GM18907 (cell line): ENCODE results near the gene PLD3.

Experiments used
- ATAC-seq: cut with Tn5 transposase; IDR thresholded peaks from one replicate; pipeline ENCODE4 v1.9.1; 2021; ENCODE audit warnings: mild to moderate bottlenecking, moderate library complexity; ENCODE audit not compliant: unreplicated experiment

The PLD3 gene

GRCh38 chr19:40348125-40348913 lies at the start of gene PLD3, which contains the start of gene C19orf47:
PLD3 (plus strand) TSS chr19:40348695; CDS start chr19:40366484, 17,789 bp downstream.
C19orf47 (minus strand) TSS chr19:40348397; CDS start chr19:40341857, 6,540 bp downstream.
- peak; percentile 92 for ATAC-seq

DNA sequence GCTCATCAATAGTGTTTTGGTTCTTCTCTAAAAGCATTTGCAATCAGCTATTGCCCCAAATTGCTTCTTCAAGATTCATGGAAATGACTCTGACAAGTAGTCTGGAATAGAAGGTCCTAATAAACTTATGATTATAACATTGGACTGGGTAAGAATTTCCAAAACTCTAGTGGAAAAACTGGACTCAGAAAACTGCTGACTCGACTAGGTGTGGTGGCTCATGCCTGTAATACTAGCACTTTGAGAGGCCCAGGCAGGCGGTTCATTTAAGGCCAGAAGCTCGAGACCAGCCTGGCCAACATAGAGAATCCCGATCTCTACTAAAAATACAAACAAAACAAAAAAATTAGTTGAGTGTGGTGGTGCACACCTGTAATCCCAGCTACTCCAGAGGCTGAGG lies 47.8 kb upstream of the PLD3 start:
- no peak for ATAC-seq

DNA sequence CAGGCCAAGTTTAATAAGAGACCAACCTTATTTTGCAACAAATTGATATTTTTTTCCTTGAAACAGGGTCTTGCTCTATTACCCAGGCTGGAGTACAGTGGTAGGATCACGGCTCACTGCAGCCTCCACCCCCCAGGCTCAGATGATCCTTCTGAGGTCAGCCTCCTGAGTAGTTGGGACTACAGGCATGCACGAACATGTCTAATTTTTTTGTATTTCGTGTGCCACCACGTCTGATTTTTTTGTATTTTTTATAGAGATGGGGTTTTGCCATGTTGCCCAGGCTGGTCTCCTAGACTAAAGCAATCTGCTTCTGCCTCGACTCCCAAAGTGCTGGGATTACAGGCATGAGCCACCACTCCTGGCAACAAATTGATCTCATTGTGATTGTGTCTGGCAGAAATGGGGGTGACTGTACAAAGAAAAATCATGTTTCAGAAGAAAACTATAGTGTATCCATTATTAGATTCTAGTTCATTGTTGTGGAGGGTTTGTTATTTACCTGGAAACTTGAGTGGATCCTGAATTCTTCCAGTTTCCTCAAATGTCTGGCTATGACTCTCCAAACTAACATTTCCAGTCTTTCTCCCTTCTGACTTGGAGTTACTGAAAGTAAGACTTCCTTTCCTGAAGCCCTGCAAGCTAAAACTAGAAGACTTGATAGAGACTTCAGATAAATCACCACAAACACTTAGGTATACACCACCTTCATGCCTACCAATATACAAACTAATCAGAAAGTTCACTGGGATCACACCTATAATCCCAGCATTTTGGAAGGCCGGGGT lies 46.1 kb upstream of the PLD3 start:
- no peak for ATAC-seq

- no peak for ATAC-seq
Measured at GRCh38 chr19:40303765-40304164, 44.7 kb upstream of the PLD3 start.

GRCh38 chr19:40304306-40304705 lies 44.2 kb upstream of the PLD3 start:
- ATAC-seq, result no peak

DNA sequence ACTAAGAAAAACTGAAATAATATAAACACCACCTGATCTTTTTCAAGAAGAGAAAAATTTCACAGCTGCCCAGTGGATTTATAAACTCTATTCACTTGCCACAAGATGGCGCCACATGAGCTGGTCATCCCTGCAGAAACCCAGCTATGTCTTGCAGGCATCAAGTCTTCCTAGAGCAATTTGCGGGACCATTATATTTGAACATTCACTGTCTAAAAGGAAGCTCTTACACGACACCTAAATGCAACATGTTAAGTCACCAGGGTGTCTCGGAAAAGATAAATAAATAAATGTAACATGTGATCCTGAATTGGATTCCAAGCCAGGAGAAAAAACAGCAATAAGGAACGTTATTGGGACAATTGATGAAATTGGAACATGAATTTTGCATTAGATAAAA lies 43.1 kb upstream of the PLD3 start:
- ATAC-seq, result no peak

DNA sequence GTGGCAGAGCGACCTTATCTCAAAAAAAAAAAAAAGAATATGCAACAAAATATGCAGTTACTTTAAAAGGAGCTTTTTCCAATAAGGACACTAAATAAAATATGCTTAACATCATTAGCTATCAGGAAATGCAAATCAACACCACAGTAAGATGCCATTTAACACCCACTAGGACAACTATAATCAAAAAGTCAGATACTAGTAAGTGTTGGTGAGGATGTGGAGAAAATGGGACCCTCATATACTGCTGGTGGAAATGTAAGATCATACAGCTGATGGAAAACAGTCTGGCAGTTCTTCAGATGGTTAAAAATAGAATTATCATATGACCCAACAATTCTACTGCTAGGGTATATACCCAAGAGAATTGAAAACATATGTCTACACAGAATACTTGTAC lies 38.8 kb upstream of the PLD3 start:
- no peak for ATAC-seq

- ATAC-seq, result no peak
Measured at GRCh38 chr19:40312533-40312932, 36.0 kb upstream of the PLD3 start.

- no peak for ATAC-seq
Measured at GRCh38 chr19:40313229-40313983, 35.1 kb upstream of the PLD3 start.

GRCh38 chr19:40314656-40315055 lies 33.8 kb upstream of the PLD3 start:
- ATAC-seq, result no peak

DNA sequence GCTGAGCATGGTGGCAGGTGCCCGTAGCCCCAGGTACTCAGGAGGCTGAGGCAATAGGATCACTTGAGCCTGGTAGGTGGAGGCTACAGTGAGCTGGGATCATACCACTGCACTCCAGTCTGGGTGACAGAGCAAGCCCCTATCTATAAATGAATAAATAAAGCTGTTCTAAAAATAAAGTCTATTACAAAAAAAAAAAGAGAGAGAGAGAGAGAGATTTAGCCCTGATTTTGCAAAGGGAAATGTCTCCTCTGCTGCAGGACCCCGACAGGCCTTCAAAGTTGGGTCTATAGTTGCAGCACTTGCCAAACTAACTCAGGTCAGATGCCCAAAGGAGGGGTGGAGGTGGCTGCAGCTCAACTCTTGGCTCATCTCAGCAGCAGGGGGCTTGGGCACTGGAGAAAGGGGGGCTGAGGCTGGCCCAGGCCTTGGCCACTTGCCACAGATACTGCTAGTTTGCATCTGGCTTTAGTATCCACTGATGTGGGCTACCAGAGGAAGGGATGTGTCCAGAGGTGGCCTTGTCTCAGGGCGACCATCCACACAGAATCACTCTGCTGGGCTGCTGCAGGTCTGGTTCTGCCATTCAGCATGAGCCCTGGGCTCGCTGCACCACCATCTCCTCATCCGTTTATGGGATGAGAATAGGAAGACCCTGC lies 32.6 kb upstream of the PLD3 start:
- ATAC-seq, result no peak

DNA sequence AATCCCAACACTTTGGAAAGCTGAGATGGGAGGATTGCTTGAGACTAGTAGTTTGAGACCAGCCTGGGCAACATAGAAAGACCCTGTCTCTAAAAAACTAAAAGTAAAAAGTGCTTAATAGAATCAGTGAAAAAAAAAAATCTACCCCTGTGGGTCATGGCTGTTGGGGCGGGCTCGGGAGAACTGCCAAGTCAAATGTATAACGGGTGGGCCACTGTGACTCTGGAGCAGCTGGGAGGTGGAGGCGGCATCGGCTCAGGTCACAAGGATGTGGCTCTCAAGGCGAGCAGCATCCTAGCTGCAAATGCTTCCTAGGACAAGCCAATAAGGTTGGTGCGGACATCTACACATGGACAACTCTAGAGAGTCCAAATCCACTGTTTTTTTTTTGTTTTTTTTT lies 31.2 kb upstream of the PLD3 start:
- ATAC-seq, result no peak

GRCh38 chr19:40320558-40320935 lies 27.9 kb upstream of the PLD3 start:
- no peak for ATAC-seq

DNA sequence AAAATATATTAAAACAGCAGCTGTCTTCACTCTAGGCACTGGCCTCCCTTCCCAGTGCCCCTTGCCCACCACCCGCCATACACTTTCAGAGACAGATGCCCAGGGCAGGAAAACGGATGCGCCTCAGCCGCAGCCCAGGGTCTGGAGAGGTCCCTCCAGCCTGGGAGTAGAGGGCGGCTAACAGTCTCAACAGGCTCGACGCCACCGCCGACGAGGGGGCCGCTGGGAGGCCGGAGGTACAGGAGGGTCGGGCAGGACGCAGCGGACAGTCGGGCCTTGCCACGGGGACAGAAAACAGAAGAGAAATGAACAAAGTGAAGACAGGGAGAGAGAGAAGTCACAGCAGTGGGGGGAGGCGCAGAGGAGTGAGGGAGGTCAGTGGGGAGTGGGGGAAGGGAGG lies 27.4 kb upstream of the PLD3 start:
- no peak for ATAC-seq

GRCh38 chr19:40321566-40322270 lies 26.8 kb upstream of the PLD3 start:
- ATAC-seq, result no peak

- ATAC-seq, result no peak
Measured at GRCh38 chr19:40322271-40322610, 26.3 kb upstream of the PLD3 start.

GRCh38 chr19:40322951-40323615 lies 25.4 kb upstream of the PLD3 start:
- ATAC-seq, result no peak

DNA sequence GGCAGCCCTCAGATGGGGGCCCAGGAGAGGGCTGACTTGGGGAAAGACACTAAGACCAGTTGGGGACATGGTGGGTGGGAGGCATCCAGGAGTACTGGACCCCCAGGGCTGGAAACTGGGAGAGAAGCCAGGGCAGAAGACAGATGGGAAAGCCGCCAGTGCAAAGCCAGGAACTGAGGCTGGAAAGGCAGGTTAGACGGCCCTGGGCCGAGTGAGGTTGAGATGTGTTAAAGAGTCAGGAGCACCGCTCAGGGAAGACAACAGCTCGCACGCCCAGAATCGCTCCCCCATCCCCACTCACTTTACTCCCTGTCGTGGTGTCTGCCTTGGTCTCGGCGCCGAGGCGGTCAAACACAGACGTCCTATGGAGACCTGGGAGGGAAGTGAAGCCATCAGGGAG lies 24.8 kb upstream of the PLD3 start:
- no peak for ATAC-seq

GRCh38 chr19:40326201-40326600 lies 22.3 kb upstream of the PLD3 start:
- ATAC-seq, result no peak

DNA sequence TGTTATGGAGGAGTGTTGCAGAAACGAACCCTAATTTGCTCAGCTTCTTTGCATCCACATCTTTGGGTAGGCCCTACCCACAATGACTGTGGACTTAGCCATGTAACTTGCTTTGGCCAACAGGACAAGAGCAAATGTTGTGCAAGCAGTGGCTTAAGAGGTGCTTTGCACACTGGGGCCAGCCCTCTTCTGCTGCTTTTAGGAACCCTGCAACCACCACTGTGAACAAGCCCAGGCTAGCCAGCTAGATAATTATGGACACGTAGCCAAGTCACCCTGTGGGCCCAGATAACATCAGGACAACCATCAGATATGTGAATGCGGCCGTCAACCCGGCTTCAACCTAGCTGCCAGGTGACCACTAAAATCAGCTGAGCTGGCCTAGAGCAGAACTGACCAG lies 17.4 kb upstream of the PLD3 start:
- no peak for ATAC-seq
